Measurements from ENCODE around the gene MGAT3.

Gene MGAT3

DNA sequence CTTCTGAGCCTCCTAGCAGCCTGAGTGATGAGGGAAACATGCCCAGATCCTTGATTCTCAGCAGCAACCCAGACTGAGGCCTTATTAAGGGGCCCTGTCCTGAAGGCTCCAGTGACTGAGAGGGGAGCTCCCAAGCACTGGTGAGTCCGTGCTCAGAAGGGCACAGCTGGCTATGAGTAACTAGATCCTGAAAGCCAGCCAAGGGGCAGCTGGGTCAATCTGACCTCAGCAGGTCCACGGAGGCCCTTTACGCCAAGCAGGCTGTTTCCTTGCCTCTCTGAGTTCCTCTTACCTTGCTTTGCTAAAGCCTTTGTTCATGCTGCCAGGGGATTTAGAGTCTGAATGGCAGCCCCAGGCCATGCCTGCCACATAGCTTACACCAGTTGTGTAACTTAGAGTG lies 26.0 kb downstream of the MGAT3 start (continued):
- no peak for TF ChIP-seq ZNF777 (tag by site-specific recombination; IDR thresholded peaks at IDR 0.05; ENCODE audit: borderline replicate concordance)
- TF ChIP-seq ZNF830 (tag by site-specific recombination; IDR thresholded peaks at IDR 0.05; ENCODE audit: low read depth), result no peak
- no peak for TF ChIP-seq ZNF391 (tag by site-specific recombination; IDR thresholded peaks at IDR 0.05; ENCODE audit: borderline replicate concordance, low read depth)
- TF ChIP-seq OSR2 (tag by site-specific recombination; IDR thresholded peaks at IDR 0.05), result no peak
- no peak for TF ChIP-seq ZNF214 (tag by site-specific recombination; IDR thresholded peaks at IDR 0.05; ENCODE audit: borderline replicate concordance)
- TF ChIP-seq KLF7 (tag by site-specific recombination; IDR thresholded peaks at IDR 0.05; ENCODE audit: borderline replicate concordance), result no peak

DNA sequence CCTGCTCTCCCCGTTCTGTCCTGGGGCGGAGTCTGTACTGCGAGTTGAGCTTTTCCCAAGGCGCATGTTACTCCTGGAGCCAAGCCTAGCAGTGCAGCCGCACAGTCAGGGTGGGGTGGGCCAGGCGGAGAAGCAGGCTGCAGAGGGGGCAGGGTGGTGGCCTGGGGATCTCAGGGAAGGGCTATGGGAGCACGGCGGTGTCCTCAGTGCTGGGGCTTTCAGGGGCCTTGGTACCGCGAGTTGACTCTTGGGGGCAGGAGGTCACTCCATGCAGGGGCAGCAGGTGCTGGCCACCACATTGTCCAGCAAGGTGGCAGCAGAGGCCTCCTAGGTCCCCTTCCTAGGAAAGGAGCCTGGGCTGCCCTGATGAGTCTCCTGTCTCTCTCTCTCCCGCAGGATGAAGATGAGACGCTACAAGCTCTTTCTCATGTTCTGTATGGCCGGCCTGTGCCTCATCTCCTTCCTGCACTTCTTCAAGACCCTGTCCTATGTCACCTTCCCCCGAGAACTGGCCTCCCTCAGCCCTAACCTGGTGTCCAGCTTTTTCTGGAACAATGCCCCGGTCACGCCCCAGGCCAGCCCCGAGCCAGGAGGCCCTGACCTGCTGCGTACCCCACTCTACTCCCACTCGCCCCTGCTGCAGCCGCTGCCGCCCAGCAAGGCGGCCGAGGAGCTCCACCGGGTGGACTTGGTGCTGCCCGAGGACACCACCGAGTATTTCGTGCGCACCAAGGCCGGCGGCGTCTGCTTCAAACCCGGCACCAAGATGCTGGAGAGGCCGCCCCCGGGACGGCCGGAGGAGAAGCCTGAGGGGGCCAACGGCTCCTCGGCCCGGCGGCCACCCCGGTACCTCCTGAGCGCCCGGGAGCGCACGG lies 30.4 kb downstream of the MGAT3 start:
- Histone ChIP-seq H3K36me3 (ENCODE audit: control insufficient read depth in 2 of 2, insufficient read depth in 1 of 2, low read length in 2 of 2) (peaks cover 0 to 8% of the 10 kb centered on the region in 2 experiments; a peak in 2 of 3 replicates), H3K27ac (ENCODE audit: extremely low read depth, low read depth, low read length) (no peak overlapping the region), H3K4me3 (ENCODE audit: low read depth, low read length) (no peak overlapping the region), H3K9me3 (ENCODE audit: control insufficient read depth, insufficient read depth, low read depth, low read length) (no peaks in the 10 kb centered on the region), H3K4me1 (ENCODE audit: control insufficient read depth, insufficient read depth, low read length) (no peaks in the 10 kb centered on the region)
- TF ChIP-seq ZNF350 (tag by site-specific recombination; IDR thresholded peaks at IDR 0.05) (no peak), ZNF211 (tag by site-specific recombination; IDR thresholded peaks at IDR 0.05; ENCODE audit: low read depth) (no peak), SCRT1 (tag by site-specific recombination; IDR thresholded peaks at IDR 0.05; ENCODE audit: borderline replicate concordance) (no peak), MYNN (tag by site-specific recombination; IDR thresholded peaks at IDR 0.05; ENCODE audit: borderline replicate concordance) (no peak), KLF1 (tag by site-specific recombination; IDR thresholded peaks at IDR 0.05) (0 out of 2 replicates have a peak, but pooled peaks have one; percentile 12)
- TF ChIP-seq, protein P1, sequence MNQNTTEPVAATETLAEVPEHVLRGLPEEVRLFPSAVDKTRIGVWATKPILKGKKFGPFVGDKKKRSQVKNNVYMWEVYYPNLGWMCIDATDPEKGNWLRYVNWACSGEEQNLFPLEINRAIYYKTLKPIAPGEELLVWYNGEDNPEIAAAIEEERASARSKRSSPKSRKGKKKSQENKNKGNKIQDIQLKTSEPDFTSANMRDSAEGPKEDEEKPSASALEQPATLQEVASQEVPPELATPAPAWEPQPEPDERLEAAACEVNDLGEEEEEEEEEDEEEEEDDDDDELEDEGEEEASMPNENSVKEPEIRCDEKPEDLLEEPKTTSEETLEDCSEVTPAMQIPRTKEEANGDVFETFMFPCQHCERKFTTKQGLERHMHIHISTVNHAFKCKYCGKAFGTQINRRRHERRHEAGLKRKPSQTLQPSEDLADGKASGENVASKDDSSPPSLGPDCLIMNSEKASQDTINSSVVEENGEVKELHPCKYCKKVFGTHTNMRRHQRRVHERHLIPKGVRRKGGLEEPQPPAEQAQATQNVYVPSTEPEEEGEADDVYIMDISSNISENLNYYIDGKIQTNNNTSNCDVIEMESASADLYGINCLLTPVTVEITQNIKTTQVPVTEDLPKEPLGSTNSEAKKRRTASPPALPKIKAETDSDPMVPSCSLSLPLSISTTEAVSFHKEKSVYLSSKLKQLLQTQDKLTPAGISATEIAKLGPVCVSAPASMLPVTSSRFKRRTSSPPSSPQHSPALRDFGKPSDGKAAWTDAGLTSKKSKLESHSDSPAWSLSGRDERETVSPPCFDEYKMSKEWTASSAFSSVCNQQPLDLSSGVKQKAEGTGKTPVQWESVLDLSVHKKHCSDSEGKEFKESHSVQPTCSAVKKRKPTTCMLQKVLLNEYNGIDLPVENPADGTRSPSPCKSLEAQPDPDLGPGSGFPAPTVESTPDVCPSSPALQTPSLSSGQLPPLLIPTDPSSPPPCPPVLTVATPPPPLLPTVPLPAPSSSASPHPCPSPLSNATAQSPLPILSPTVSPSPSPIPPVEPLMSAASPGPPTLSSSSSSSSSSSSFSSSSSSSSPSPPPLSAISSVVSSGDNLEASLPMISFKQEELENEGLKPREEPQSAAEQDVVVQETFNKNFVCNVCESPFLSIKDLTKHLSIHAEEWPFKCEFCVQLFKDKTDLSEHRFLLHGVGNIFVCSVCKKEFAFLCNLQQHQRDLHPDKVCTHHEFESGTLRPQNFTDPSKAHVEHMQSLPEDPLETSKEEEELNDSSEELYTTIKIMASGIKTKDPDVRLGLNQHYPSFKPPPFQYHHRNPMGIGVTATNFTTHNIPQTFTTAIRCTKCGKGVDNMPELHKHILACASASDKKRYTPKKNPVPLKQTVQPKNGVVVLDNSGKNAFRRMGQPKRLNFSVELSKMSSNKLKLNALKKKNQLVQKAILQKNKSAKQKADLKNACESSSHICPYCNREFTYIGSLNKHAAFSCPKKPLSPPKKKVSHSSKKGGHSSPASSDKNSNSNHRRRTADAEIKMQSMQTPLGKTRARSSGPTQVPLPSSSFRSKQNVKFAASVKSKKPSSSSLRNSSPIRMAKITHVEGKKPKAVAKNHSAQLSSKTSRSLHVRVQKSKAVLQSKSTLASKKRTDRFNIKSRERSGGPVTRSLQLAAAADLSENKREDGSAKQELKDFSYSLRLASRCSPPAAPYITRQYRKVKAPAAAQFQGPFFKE (tag by site-specific recombination; IDR thresholded peaks at IDR 0.05; ENCODE audit: borderline replicate concordance), result no peak
- ChIA-PET CTCF (interaction anchor here (2.2 kb wide), 1 partner anchor 9 kb away, joined by 6 read pairs; no protein-coding TSS in a partner anchor), POLR2A (no interaction called here)

DNA sequence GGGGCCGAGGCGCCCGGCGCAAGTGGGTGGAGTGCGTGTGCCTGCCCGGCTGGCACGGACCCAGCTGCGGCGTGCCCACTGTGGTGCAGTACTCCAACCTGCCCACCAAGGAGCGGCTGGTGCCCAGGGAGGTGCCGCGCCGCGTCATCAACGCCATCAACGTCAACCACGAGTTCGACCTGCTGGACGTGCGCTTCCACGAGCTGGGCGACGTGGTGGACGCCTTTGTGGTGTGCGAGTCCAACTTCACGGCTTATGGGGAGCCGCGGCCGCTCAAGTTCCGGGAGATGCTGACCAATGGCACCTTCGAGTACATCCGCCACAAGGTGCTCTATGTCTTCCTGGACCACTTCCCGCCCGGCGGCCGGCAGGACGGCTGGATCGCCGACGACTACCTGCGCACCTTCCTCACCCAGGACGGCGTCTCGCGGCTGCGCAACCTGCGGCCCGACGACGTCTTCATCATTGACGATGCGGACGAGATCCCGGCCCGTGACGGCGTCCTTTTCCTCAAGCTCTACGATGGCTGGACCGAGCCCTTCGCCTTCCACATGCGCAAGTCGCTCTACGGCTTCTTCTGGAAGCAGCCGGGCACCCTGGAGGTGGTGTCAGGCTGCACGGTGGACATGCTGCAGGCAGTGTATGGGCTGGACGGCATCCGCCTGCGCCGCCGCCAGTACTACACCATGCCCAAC lies 31.2 kb downstream of the MGAT3 start:
- Histone ChIP-seq H3K4me3 (ENCODE audit: low read depth, low read length) (no peak overlapping the region), H3K27ac (ENCODE audit: extremely low read depth, low read depth, low read length) (no peak overlapping the region), H3K36me3 (ENCODE audit: control insufficient read depth in 2 of 2, insufficient read depth in 1 of 2, low read length in 2 of 2) (peaks cover 0 to 8% of the 10 kb centered on the region in 2 experiments; a peak in 2 of 3 replicates), H3K4me1 (ENCODE audit: control insufficient read depth, insufficient read depth, low read length) (no peaks in the 10 kb centered on the region), H3K9me3 (ENCODE audit: control insufficient read depth, insufficient read depth, low read depth, low read length) (no peaks in the 10 kb centered on the region)
- ChIA-PET POLR2A (interaction anchor here (0.7 kb wide), 1 partner anchor 13 kb away, joined by 5 read pairs; no protein-coding TSS in a partner anchor), CTCF (interaction anchor here (2.2 kb wide), 1 partner anchor 8 kb away, joined by 6 read pairs; no protein-coding TSS in a partner anchor)
- no peak for TF ChIP-seq BCL11A (tag by site-specific recombination; IDR thresholded peaks at IDR 0.05; ENCODE audit: low read depth)
